HEK293 (cell line): ENCODE data around the gene FUT8.

Experiments used
- CTCF ChIA-PET: fragments of 350-600 bp; formaldehyde crosslinking; extraction: SDS; loops from one replicate; lab custom pipeline; 2021; ENCODE audit warnings: antibody characterized with exemption; lab: Yijun Ruan, JAX
- POLR2A ChIA-PET: fragments of 300-600 bp; formaldehyde crosslinking; extraction: SDS; loops from one replicate; lab custom pipeline; 2020; ENCODE audit warnings: antibody characterized with exemption, inconsistent platforms; lab: Yijun Ruan, JAX
- H3K27ac ChIP-seq: fragments of 200-500 bp; sonication (Bioruptor generic); 2 replicates; pipeline ENCODE4 v1.5.1; 2014; ENCODE audit warnings: low read depth, low read length, control low read depth, inconsistent platforms; ENCODE audit errors: extremely low read depth
- H3K36me3 ChIP-seq, 2 experiments: fragments of 200-500 bp in 1 of 2; sonication (Bioruptor generic) in 1 of 2; 1 replicate in 1 of 2; 2 replicates in 1 of 2; pipeline ENCODE4 v1.5.1; 2014 to 2017; ENCODE audit warnings: inconsistent platforms in 2 of 2, low read length in 2 of 2; ENCODE audit not compliant: control insufficient read depth in 2 of 2, insufficient read depth in 1 of 2
- H3K4me1 ChIP-seq: fragments of 200-500 bp; sonication (Bioruptor generic); 2 replicates; pipeline ENCODE4 v1.5.1; 2014; ENCODE audit warnings: mild to moderate bottlenecking, low read length, inconsistent platforms; ENCODE audit not compliant: control insufficient read depth, insufficient read depth
- H3K4me3 ChIP-seq: 2 replicates; pipeline ENCODE4 v1.5.1; 2011; ENCODE audit warnings: low read depth, mild to moderate bottlenecking, control low read depth, low read length, moderate library complexity
- H3K9me3 ChIP-seq: fragments of 200-500 bp; sonication (Bioruptor generic); 2 replicates; pipeline ENCODE4 v1.5.1; 2014; ENCODE audit warnings: low read depth, low read length, inconsistent platforms; ENCODE audit not compliant: control insufficient read depth, insufficient read depth
- GLIS1 ChIP-seq: fragments of 450-650 bp; formaldehyde crosslinking; IDR thresholded peaks from 2 replicates; pipeline ENCODE4 v1.5.1; 2016; ENCODE audit warnings: missing biosample characterization, missing genetic modification characterization
- PATZ1 ChIP-seq: fragments of 450-650 bp; formaldehyde crosslinking; IDR thresholded peaks from 2 replicates; pipeline ENCODE4 v1.5.1; 2016; ENCODE audit warnings: missing biosample characterization, missing genetic modification characterization
- REST ChIP-seq: fragments of 450-650 bp; formaldehyde crosslinking; IDR thresholded peaks from 2 replicates; pipeline ENCODE4 v1.5.1; 2016; ENCODE audit warnings: missing biosample characterization, missing genetic modification characterization
- SP3 ChIP-seq: fragments of 450-650 bp; formaldehyde crosslinking; IDR thresholded peaks from 2 replicates; pipeline ENCODE4 v1.5.1; 2016; ENCODE audit warnings: missing biosample characterization, missing genetic modification characterization
- ZBTB20 ChIP-seq: fragments of 450-650 bp; formaldehyde crosslinking; IDR thresholded peaks from 2 replicates; pipeline ENCODE4 v1.5.1; 2016; ENCODE audit warnings: missing biosample characterization, missing genetic modification characterization
- ZBTB48 ChIP-seq: fragments of 450-650 bp; formaldehyde crosslinking; IDR thresholded peaks from 2 replicates; pipeline ENCODE4 v1.5.1; 2016; ENCODE audit warnings: missing biosample characterization, missing genetic modification characterization
- ZNF140 ChIP-seq: fragments of 450-650 bp; formaldehyde crosslinking; IDR thresholded peaks from 2 replicates; pipeline ENCODE4 v1.5.1; 2016; ENCODE audit warnings: missing biosample characterization, missing genetic modification characterization
- ZNF146 ChIP-seq: fragments of 450-650 bp; formaldehyde crosslinking; IDR thresholded peaks from 2 replicates; pipeline ENCODE4 v1.5.1; 2016; ENCODE audit warnings: missing biosample characterization, missing genetic modification characterization
- ZNF148 ChIP-seq: fragments of 450-650 bp; formaldehyde crosslinking; IDR thresholded peaks from 2 replicates; pipeline ENCODE4 v1.5.0; 2017; ENCODE audit warnings: missing biosample characterization, missing genetic modification characterization, borderline replicate concordance
- ZNF155 ChIP-seq: fragments of 450-650 bp; formaldehyde crosslinking; IDR thresholded peaks from 2 replicates; pipeline ENCODE4 v1.5.1; 2016; ENCODE audit warnings: missing biosample characterization, missing genetic modification characterization
- ZNF18 ChIP-seq: fragments of 450-650 bp; formaldehyde crosslinking; IDR thresholded peaks from 2 replicates; pipeline ENCODE4 v1.5.1; 2016; ENCODE audit warnings: missing biosample characterization, missing genetic modification characterization
- ZNF2 ChIP-seq: fragments of 450-650 bp; formaldehyde crosslinking; IDR thresholded peaks from 2 replicates; pipeline ENCODE4 v1.5.1; 2016; ENCODE audit warnings: missing biosample characterization, missing genetic modification characterization
- ZNF335 ChIP-seq: fragments of 450-650 bp; formaldehyde crosslinking; conservative IDR thresholded peaks from 2 replicates; pipeline ENCODE4 v1.5.1; 2016; ENCODE audit warnings: missing biosample characterization, missing genetic modification characterization
- ZNF626 ChIP-seq: fragments of 450-650 bp; sonication (Bioruptor Pico); formaldehyde crosslinking; IDR thresholded peaks from 2 replicates; pipeline ENCODE4 v1.5.1; 2018; ENCODE audit warnings: missing biosample characterization, missing genetic modification characterization, inconsistent platforms
- ZNF645 ChIP-seq: fragments of 450-650 bp; formaldehyde crosslinking; IDR thresholded peaks from 2 replicates; pipeline ENCODE4; 2016; ENCODE audit warnings: missing biosample characterization, missing genetic modification characterization
- ZNF658 ChIP-seq: fragments of 450-650 bp; formaldehyde crosslinking; IDR thresholded peaks from 2 replicates; pipeline ENCODE4; 2016; ENCODE audit warnings: missing biosample characterization, missing genetic modification characterization

Gene FUT8

GRCh38 chr14:65639216-65639615 is 226.7 kb downstream of the FUT8 start:
- Histone ChIP-seq H3K4me1 (no peaks in the 10 kb centered on the region), H3K9me3 (no peaks in the 10 kb centered on the region), H3K27ac (no peak overlapping the region), H3K36me3 (no peaks in the 10 kb centered on the region), H3K4me3 (no peak overlapping the region)
- TF ChIP-seq ZNF155 (tag by site-specific recombination) (no peak), PATZ1 (tag by site-specific recombination) (no peak), ZNF335 (tag by site-specific recombination) (no peak), SP3 (tag by site-specific recombination) (no peak), ZNF645 (tag by site-specific recombination) (no peak), ZNF2 (no peak), ZBTB48 (tag by site-specific recombination) (no peak), REST (tag by site-specific recombination) (no peak), ZNF146 (no peak), ZNF626 (no peak), ZNF658 (tag by site-specific recombination) (no peak)
- CTCF ChIA-PET: interaction anchor here (0.5 to 1.2 kb wide), 2 partner anchors 35 to 58 kb away, joined by 3 to 4 read pairs; no protein-coding TSS in a partner anchor
- POLR2A ChIA-PET: no interaction called here

GRCh38 chr14:65650826-65651225 is 238.3 kb downstream of the FUT8 start:
- Histone ChIP-seq H3K4me1 (no peaks in the 10 kb centered on the region), H3K27ac (no peak overlapping the region), H3K9me3 (no peaks in the 10 kb centered on the region), H3K4me3 (no peak overlapping the region), H3K36me3 (no peaks in the 10 kb centered on the region)
- CTCF ChIA-PET: no interaction called here
- POLR2A ChIA-PET: no interaction called here
- TF ChIP-seq ZNF140 (tag by site-specific recombination): no peak
- TF ChIP-seq ZBTB20: no peak
- no peak for TF ChIP-seq ZNF18 (tag by site-specific recombination)
- TF ChIP-seq GLIS1 (tag by site-specific recombination): no peak
- no peak for TF ChIP-seq ZNF148
